Measurements from ENCODE around the gene PPP4R2. TPM values are rescaled to one million over a fixed set of nuclear protein-coding genes. Genes with fewer than 3 reads are reported as not detected.

PPP4R2 gene
- total and polyA plus RNA-seq, 9 of the 15 experiments (the other 6 are each of a cell fraction or from before 2014, with no cell fraction given) = 11.0 to 49.6 (median 31.6) TPM

GRCh38 chr3:72959336-72959735, 37.3 kb upstream of the PPP4R2 start:
- no peak for DNase-seq (ENCODE audit: extremely low read depth in 1 of 4, low spot score in 3 of 4)
- Histone ChIP-seq H2AFZ (ENCODE audit: low read depth, low read length) (no peak overlapping the region), H3K36me3 (ENCODE audit: control insufficient read depth, insufficient read depth, low read length) (no peaks in the 10 kb centered on the region), H4K20me1 (replicated peaks; ENCODE audit: control insufficient read depth, insufficient read depth, low read length) (no peaks in the 10 kb centered on the region), H3K4me3 (no peak overlapping the region), H3K4me1 (replicated peaks in 1 of 2; ENCODE audit: control insufficient read depth in 2 of 2, insufficient read depth in 2 of 2, low read length in 2 of 2) (no peaks in the 10 kb centered on the region), H3K27me3 (ENCODE audit: control insufficient read depth in 2 of 2, insufficient read depth in 2 of 2, low read length in 2 of 2) (no peaks in the 10 kb centered on the region), H3K9me3 (replicated peaks; ENCODE audit: control insufficient read depth, insufficient read depth, low read depth, low read length) (no peaks in the 10 kb centered on the region), H3K9ac (ENCODE audit: insufficient read depth in 1 of 2, low read depth in 2 of 2, low read length in 2 of 2) (no peak overlapping the region), H3K27ac (ENCODE audit: extremely low read depth, low read depth, low read length) (no peak overlapping the region), H3K9me1 (ENCODE audit: control insufficient read depth, insufficient read depth, low read length) (no peaks in the 10 kb centered on the region), H3K4me2 (ENCODE audit: insufficient read depth, low read length) (no peak overlapping the region), H3K79me2 (ENCODE audit: control insufficient read depth, insufficient read depth, low read length) (no peaks in the 10 kb centered on the region)
- BruUV-seq (replicated peaks) = no TSS peak
- ChIA-PET POLR2A (no interaction called here), CTCF (ENCODE audit: low intra/inter-chr PET ratio) (no interaction called here)
- 67% methylated on average over 4 of the region's 5 CpGs for WGBS (ENCODE audit: insufficient coverage, low coverage, missing lambda C conversion rate)
- ATAC-seq = no peak
- TF ChIP-seq NCOA1 (IDR thresholded peaks at IDR 0.05; ENCODE audit: low read depth) (no peak), ZNF197 (CRISPR knock-in tag; IDR thresholded peaks at IDR 0.05; ENCODE audit: low read depth) (no peak), ETV1 (tag; conservative IDR thresholded peaks at IDR 0.05; ENCODE audit: low read depth) (no peak), SRSF9 (IDR thresholded peaks at IDR 0.05; ENCODE audit: borderline replicate concordance, low read depth, low read length) (no peak), TAF9B (IDR thresholded peaks at IDR 0.05; ENCODE audit: partially characterized antibody) (no peak), ZBTB17 (CRISPR knock-in tag; IDR thresholded peaks at IDR 0.05) (no peak), SMAD1 (IDR thresholded peaks at IDR 0.05; ENCODE audit: low read depth, low read length, partially characterized antibody) (no peak), NR2C1 (IDR thresholded peaks at IDR 0.05) (no peak), NR2C1 (tag; IDR thresholded peaks at IDR 0.05) (no peak)
- in situ Hi-C loops (cut with MboI) = no loop called here
- no peak for FAIRE-seq
- intact Hi-C loops (cut with micrococcal nuclease) = no loop called here
